DMS 273 (cell line): ENCODE measurements around the gene PIP4P1.
A peak's percentile ranks its signal among the peaks of the same experiment; 100 is the strongest.
"Not testable (repeated sequence)": the region's sequence is repeated elsewhere in the genome, so short reads cannot be mapped to it uniquely, and the experiment has no call there.

Source experiments
- DNase-seq: peaks from one replicate; lab custom pipeline; 2025; ENCODE audit not compliant: unreplicated experiment; lab: John Stamatoyannopoulos, UW

PIP4P1 gene

GRCh38 chr14:20477211-20477876 lies 16.1 kb upstream of the PIP4P1 start:
- DNase-seq = no peak

DNA sequence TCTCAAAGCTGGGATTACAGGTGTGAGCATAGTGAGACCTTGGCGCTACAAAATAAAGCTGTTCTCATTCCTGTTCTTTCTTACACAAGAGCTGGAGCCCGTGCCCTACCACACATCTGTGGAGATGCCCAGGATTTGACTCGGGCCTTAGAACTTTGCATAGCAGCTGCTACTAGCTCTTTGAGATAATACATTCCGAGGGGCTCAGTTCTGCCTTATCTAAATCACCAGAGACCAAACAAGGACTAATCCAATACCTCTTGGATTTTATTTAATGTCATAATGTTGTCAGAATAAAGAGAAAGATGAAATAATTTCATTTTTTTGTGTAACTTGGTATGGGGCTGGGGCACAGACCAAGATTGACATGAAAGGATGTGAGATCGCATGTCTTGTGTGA lies 15.5 kb upstream of the PIP4P1 start:
- no peak for DNase-seq

DNA sequence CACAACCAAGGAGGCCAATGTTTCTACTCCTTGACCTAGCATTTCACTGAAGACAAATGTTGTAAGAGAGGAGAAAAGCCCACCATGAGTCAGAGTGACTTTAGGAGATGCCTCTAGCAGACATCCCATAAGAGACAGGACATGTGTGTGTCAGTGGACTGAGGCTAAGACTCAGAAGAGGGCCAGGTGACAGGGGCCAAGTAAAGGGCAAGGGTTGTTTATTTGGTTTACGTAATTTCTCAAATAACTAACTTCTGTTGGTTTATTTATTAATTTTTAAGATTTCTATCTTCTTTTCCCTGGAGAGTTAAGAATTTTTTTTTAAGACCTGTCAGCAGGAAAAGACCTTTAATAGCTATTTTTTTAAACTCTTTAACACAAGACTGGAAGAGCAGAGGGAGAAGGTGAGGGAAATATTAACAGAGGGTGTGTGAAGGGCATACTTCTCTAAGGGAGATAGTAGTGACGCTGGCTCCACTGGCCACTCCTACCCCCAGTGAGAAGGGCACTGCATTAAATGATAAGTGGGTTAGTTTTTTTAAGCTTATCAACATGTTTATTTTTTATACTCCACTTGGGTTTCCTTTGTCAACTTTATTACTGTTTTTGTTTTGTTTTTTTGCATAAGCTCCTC lies 11.4 kb upstream of the PIP4P1 start:
- DNase-seq = no peak

DNA sequence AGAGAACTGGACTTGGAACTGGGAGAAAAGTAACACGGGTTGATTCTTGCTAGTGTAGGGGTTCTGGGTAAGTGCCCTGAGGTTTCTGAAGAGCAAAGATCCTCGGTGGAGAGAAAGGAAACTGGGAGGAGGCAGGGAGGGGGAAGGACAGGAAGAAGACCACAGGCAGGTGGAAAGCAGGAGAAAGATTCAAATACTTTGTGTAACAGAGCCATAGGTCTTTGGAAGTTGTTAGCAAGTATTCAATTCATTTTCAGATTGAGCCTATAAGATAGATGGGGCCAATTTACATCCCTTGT lies 9.3 kb upstream of the PIP4P1 start:
- no peak for DNase-seq

- peak; percentile 71 for DNase-seq
Measured at GRCh38 chr14:20469890-20470602, 8.8 kb upstream of the PIP4P1 start.

DNA sequence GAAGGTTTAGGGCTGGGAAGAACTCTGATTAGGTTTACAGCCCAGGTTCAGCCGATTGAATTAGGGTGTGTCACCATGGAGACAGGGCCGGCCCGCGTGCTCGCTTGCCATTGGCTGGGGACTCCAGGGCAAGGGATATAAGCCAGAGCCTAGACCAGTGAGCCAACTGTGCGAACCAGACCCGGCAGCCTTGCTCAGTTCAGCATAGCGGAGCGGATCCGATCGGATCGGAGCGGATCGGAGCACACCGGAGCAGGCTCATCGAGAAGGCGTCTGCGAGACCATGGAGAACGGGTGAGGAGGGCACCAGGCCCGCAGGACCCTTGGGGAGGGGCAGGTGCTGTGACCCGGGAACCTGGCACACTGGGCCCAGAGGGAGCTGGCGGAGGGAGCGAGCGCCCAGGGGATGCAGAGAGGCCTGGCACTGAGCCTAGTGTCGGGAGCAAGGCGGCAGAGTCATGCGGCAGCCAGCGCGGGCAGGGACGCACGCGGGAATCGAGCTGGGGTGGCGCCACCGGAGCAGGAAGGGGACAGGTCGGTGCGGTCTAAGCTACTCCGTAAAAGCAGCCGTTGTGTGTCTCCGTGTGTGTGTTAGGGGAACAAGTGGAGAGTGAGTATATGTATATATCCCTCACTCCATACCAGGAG lies 8.1 kb upstream of the PIP4P1 start, which contains the start of gene PNP:
Gene PNP, plus strand, starts transcription at position 165 of the 648 bp plus-strand sequence. Its CDS starts 119 bp downstream, at position 284.
- DNase-seq = peak; percentile 97

DNA sequence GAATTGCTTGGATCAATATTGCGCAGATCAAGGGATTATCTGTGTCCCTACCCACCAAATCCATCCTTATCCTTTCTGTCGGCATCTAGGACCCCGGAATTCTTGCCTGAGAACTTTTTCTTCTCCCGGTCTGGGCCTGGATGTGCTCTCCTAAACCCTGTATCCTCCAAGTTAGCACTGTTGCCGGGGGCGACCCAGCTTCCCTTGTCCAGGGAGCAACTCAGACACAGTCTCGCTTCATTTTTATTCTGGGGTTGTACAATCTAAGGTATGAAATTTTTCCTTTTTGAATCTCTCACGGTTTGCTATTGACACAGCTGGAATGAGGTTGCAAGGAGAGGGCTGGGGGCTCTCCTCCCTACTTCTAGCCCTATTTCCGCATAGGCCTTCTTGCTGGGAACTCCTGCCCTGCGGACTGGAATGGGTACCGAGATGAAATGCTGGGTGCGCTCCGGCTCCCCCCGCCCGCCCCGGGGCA lies 7.6 kb upstream of the PIP4P1 start:
- DNase-seq = peak; percentile 79

DNA sequence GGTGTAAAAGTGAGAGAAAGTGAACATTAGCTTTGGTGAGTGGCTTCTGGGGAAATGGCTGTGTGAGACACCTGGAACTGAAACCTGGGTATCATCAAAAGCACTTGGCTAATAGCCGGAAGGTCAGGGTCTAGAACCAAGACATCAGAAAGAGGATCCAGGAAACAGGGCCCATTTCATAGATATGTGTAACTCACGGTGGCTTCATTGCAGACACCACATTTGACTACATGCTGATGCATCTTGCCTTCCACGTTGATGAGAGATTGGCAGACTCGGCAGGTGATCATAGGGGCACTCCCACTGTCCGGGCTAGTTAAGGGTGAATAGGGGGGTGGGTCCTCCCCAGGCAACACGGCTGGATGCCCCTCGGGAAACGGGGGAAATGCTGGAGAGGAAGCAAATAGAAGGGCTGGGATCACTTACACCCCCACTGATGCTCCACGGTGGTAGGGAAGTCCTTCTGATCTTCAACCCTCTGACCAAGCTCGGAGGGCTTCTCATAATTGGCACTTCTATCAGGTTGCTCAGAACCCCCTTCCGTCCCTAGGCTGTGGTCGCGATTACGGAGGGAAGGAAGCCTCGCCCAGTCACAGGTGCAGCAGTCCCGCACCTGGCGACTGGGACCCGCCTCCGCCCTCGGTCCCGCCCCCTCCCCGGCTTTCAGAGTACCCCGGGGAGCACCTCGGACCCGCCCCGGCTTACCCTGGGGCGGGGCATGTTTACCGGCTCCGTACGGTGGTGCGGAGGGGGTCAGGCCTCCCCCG lies 593 bp downstream of the PIP4P1 start:
- DNase-seq = peak; percentile 59

DNA sequence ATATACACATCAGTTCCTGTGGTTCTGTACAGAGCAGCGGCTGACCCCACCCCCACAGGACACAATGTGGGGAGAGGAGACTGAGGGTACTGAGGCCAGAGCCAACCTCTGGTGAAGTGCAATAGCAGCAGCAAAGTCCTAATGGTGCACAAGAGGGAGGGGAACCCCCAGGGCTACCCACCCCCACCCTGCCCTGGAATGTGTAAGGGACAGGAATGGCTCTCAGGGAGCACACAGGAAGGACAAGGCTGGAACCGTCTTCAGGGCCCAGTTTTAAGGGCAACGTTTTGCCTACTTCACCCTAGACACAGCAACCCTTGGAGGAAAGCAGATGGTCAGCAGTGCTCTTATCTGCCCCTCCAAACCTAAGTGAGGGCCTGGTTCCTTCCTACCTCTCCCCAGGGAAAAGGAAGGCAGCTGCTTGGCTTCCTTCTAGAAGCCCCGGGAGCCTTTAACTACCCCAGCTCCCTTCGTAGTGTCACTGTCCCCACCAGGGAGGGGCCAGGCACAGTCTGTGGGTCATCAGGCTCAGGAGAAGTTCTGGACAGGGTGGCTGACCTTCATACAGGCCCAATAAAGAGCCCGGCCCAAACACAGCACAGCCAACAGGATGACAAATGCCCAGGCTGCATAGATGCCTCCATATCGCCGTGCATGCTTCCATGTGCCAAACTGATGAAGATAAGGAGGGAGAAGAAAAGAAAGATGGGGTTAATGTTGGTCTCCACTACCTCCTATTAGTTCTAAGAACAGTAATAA lies 3.0 kb downstream of the PIP4P1 start:
- DNase-seq = peak; percentile 58

- DNase-seq = peak; percentile 17
Measured at GRCh38 chr14:20456971-20457370, 4.3 kb downstream of the PIP4P1 start.

DNA sequence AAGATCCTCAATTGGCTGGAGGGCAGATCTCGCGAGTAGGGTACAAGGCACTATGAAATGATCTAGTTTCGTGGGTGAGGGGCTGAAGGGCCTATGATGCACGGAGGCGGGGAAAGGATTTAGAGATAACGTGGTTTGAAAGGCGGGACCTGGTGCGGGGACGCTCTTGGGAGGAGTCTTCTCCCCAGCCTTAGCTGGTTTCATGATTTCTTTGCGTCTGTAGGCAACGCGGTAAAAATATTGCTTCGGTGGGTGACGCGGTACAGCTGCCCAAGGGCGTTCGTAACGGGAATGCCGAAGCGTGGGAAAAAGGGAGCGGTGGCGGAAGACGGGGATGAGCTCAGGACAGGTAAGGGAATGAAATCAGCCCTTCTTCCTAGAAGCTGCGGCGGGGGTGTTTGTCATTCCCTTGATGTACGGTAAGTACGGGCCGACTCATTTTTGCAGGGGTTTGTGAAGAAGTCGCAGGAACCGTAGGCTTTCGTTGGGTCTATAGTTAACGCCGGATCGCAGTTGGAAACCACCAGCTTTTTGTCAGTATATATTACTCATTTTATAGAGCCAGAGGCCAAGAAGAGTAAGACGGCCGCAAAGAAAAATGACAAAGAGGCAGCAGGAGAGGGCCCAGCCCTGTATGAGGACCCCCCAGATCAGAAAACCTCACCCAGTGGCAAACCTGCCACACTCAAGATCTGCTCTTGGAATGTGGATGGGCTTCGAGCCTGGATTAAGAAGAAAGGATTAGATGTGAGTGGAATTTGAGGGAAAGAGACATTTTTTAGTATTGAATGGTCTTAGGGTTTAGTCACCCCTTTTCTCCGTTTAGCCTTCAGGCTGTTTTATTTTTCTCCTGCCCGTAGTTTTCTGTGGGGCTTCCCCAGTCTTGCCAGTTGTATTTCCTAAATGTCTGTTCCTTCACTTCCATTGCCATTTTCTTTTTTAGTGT lies 5.6 kb downstream of the PIP4P1 start:
- DNase-seq = peak; percentile 96

DNA sequence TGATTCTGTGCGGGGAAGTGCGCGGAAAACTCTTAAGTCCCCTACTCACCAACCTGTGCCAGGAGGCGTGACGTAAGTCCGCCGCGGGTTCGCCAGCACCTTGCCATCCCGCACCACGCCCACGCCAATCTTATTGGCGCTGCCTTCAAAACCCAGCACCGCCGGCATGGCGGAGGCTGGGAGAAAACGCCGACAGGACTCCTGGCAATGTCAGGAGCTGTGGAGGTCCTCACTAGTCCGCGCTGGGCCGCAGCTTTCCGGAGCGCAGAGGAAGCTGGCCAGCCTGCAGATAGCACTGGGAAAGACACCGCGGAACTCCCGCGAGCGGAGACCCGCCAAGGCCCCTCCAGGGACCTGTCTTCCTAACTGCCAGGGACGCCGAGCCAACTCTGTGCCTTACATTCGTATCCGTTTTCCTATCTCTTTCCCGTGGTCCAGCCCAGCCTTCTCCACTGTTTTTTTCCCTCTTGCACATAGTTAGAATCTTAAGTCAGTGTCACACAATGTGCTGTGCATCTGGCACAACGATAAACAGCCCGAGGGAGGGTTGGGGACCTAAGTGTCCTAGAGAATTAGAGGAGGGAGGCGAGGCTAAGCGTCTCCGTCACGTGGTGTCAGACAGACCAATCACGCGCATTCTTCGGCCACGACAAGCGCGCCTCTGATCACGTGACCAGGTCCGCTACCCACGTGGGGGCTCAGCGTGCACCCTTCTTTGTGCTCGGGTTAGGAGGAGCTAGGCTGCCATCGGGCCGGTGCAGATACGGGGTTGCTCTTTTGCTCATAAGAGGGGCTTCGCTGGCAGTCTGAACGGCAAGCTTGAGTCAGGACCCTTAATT lies 6.5 kb downstream of the PIP4P1 start, which contains the start of the genes APEX1 and OSGEP:
Gene APEX1, plus strand, starts transcription at position 711 of the 839 bp plus-strand sequence. CDS start 420 bp downstream, outside the sequence.
Gene OSGEP, minus strand, starts transcription at position 297 of the 839 bp plus-strand sequence. Its CDS starts 129 bp downstream, at position 168.
- peak; percentile 100 for DNase-seq

DNA sequence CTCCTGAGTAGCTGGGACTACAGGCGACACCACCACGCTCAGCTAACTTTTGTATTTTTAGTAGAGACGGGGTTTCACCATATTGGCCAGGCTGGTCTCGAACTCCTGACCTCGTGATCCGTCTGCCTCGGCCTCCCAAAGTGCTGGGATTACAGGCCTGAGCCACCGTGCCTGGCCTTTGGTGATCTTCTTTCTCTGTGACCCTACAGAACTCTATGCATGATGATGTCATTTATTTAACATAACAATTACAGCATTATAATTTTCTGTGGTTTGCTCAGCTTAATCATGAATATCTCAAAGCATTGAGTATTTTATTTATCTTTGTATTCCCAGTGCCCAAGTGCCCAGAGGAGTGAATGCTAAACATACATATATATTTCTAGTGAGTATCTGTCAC lies 8.4 kb downstream of the PIP4P1 start:
- not testable (repeated sequence) for DNase-seq

- no peak for DNase-seq
Measured at GRCh38 chr14:20446889-20447288, 14.3 kb downstream of the PIP4P1 start.

- not testable (repeated sequence) for DNase-seq
Measured at GRCh38 chr14:20443650-20444049, 17.6 kb downstream of the PIP4P1 start.

DNA sequence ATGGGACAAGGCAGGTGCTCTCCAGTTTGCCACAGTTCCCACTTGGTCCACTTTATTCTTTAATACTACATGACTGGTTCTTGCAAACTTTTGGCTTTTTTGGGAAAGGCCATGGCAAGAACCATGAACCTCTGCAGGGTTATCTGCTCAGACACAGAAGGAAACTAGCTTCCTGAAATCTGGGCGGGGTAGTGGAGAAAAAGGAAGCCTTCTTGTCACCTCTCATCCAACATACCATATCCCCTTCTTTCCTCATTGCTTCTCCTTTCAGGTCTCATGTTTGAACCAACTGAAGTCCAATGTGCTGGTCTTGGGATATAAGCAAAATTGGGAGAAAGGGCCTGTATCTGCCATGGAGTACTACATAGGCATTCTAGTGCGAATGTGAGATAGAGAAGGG lies 19.8 kb downstream of the PIP4P1 start:
- DNase-seq = no peak

DNA sequence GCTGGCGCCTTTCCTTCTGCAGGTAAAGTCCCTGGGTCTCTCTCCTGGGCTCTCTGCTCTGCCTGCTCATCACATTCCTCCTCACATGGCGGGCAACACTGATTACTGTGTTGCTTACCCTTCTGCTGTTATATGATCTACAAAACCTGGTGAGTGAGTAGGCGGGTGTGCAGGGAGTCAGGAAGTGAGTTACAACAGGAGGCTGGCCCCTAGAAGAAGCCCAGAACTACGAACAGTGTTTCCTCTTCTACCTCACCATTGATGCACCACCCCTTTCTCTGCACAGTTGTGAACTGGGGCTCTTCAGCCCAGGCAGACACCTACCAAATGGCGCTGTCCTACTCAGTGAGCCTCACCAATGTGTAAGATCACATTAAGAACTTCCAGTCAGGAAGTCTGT lies 20.4 kb downstream of the PIP4P1 start:
- no peak for DNase-seq

DNA sequence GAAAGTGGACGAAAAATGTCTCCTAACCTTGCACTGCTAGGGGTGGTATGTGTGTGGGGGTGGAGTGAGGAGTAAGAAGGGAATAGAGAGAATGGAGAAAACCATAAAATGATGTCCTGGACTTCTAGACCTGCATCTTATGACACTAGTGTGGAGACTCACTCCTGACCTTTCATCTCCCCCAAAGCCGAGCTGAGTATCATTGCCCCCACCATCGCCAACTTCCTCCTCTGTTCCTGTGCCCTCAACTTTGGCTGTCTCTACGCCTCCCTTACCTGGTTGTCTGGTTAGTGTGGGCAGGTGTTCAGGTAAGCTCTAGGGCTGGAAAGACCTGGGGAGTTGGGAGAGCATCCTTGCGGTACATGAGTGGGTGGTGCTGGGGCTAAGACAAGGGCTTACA lies 20.8 kb downstream of the PIP4P1 start:
- DNase-seq = no peak
